ENCODE data around the gene PSMA1.
A peak's percentile ranks its signal among the peaks of the same experiment; 100 is the strongest.

Gene PSMA1

GRCh38 chr11:14503023-14503422, 17.2 kb downstream of the PSMA1 start:
- no peaks in the 10 kb centered on the region for H3K27me3 ChIP-seq (ENCODE audit: control insufficient read depth, low read length)
- TF ChIP-seq EZH2phosphoT487 (IDR thresholded peaks at IDR 0.05; ENCODE audit: borderline replicate concordance, low read length) (no peak), CTCF (IDR thresholded peaks at IDR 0.05; ENCODE audit: low read depth, low read length, poor library complexity, severe bottlenecking) (no peak)
- H3F3A ChIP-seq (ENCODE audit: control insufficient read depth, insufficient read depth): peaks cover 25% of the 10 kb centered on the region
- no peak overlapping the region for H3K4me3 ChIP-seq (ENCODE audit: low read length)
- peaks cover 48% of the 10 kb centered on the region for H3K36me3 ChIP-seq (ENCODE audit: control insufficient read depth, low read length)
- H3K9me2 ChIP-seq (replicated peaks; ENCODE audit: control insufficient read depth, low read length): no peaks in the 10 kb centered on the region
- H3K9me3 ChIP-seq (ENCODE audit: control insufficient read depth, insufficient read depth, low read length): no peaks in the 10 kb centered on the region
- H3K27ac ChIP-seq (ENCODE audit: low read depth, low read length): no peak overlapping the region
- H3K4me2 ChIP-seq (ENCODE audit: low read length): no peak overlapping the region
- H3K79me2 ChIP-seq (ENCODE audit: control insufficient read depth, low read length): peaks cover 16% of the 10 kb centered on the region
- H4K20me1 ChIP-seq (ENCODE audit: control insufficient read depth, insufficient read depth, low read depth, low read length): peaks cover 3% of the 10 kb centered on the region
- H3K4me1 ChIP-seq (ENCODE audit: control insufficient read depth, low read length): peaks cover 17% of the 10 kb centered on the region

GRCh38 chr11:14502039-14502438, 18.1 kb downstream of the PSMA1 start:
- H3K27ac ChIP-seq (ENCODE audit: low read depth, low read length): no peak overlapping the region
- TF ChIP-seq EZH2phosphoT487 (IDR thresholded peaks at IDR 0.05; ENCODE audit: borderline replicate concordance, low read length) (no peak), CTCF (IDR thresholded peaks at IDR 0.05; ENCODE audit: low read depth, low read length, poor library complexity, severe bottlenecking) (no peak)
- peaks cover 3% of the 10 kb centered on the region; the same call in 1 of the 2 replicates for H4K20me1 ChIP-seq (ENCODE audit: control insufficient read depth, insufficient read depth, low read depth, low read length)
- H3K9me2 ChIP-seq (replicated peaks; ENCODE audit: control insufficient read depth, low read length): no peaks in the 10 kb centered on the region
- H3K4me1 ChIP-seq (ENCODE audit: control insufficient read depth, low read length): peaks cover 17% of the 10 kb centered on the region
- H3K4me2 ChIP-seq (ENCODE audit: low read length): no peak overlapping the region
- no peaks in the 10 kb centered on the region for H3K9me3 ChIP-seq (ENCODE audit: control insufficient read depth, insufficient read depth, low read length)
- H3K79me2 ChIP-seq (ENCODE audit: control insufficient read depth, low read length): peaks cover 26% of the 10 kb centered on the region
- peaks cover 25% of the 10 kb centered on the region for H3F3A ChIP-seq (ENCODE audit: control insufficient read depth, insufficient read depth)
- H3K4me3 ChIP-seq (ENCODE audit: low read length): no peak overlapping the region
- peaks cover 49% of the 10 kb centered on the region for H3K36me3 ChIP-seq (ENCODE audit: control insufficient read depth, low read length)
- no peaks in the 10 kb centered on the region for H3K27me3 ChIP-seq (ENCODE audit: control insufficient read depth, low read length)

- TF ChIP-seq CTCF (IDR thresholded peaks at IDR 0.05; ENCODE audit: low read depth, low read length, poor library complexity, severe bottlenecking) (no peak), EZH2phosphoT487 (IDR thresholded peaks at IDR 0.05; ENCODE audit: borderline replicate concordance, low read length) (no peak)
- Histone ChIP-seq H3K9me3 (ENCODE audit: control insufficient read depth, insufficient read depth, low read length) (no peaks in the 10 kb centered on the region), H3K79me2 (ENCODE audit: control insufficient read depth, low read length) (peaks cover 40% of the 10 kb centered on the region), H3K9me2 (replicated peaks; ENCODE audit: control insufficient read depth, low read length) (no peaks in the 10 kb centered on the region), H3K27ac (ENCODE audit: low read depth, low read length) (peak overlapping the region; percentile 50), H3F3A (ENCODE audit: control insufficient read depth, insufficient read depth) (peaks cover 25% of the 10 kb centered on the region), H3K36me3 (ENCODE audit: control insufficient read depth, low read length) (peaks cover 49% of the 10 kb centered on the region), H3K4me1 (ENCODE audit: control insufficient read depth, low read length) (peaks cover 17% of the 10 kb centered on the region), H3K4me2 (ENCODE audit: low read length) (peak overlapping the region; percentile 90), H3K27me3 (ENCODE audit: control insufficient read depth, low read length) (no peaks in the 10 kb centered on the region), H4K20me1 (ENCODE audit: control insufficient read depth, insufficient read depth, low read depth, low read length) (peaks cover 3% of the 10 kb centered on the region; the same call in 1 of the 2 replicates), H3K4me3 (ENCODE audit: low read length) (peak overlapping the region; percentile 95)
Measured at GRCh38 chr11:14500181-14500651, 20.0 kb downstream of the PSMA1 start.
